Peyer's patch (tissue), 4 donors: ENCODE measurements around the gene DPEP3. TPM values are rescaled to one million over a fixed set of nuclear protein-coding genes. Genes with fewer than 3 reads are reported as not detected.
"Not testable (repeated sequence)": the region's sequence is repeated elsewhere in the genome, so short reads cannot be mapped to it uniquely, and the experiment has no call there.

Experiments used
- DNase-seq, 3 donors: peaks; one replicate each; pipeline ENCODE4 v3.0.0-alpha.2; 2017 to 2019
- H3K27ac ChIP-seq, 4 donors: fragments of 200-600 bp; sonication (generic); one replicate each; pipeline ENCODE4 v1.5.1; 2016 to 2019
- H3K27me3 ChIP-seq, 2 donors: fragments of 200-600 bp; sonication (generic); one replicate each; pipeline ENCODE4 v1.5.1; 2019
- H3K36me3 ChIP-seq, 3 donors: fragments of 200-600 bp; sonication (generic); one replicate each; pipeline ENCODE4 v1.5.1; 2016 to 2019
- H3K4me1 ChIP-seq, 4 donors: fragments of 200-600 bp; sonication (generic); one replicate each; pipeline ENCODE4 v1.5.1; 2016 to 2019
- H3K4me3 ChIP-seq, 4 donors: fragments of 200-600 bp; sonication (generic); 1 replicate in 3 of 4; 2 replicates in 1 of 4; pipeline ENCODE4 v1.5.1; 2016 to 2019; ENCODE audit warnings: mild to moderate bottlenecking in 1 of 4
- H3K9me3 ChIP-seq, 4 donors: fragments of 200-600 bp; sonication (generic); one replicate each; pipeline ENCODE4 v1.5.1; 2016 to 2019; ENCODE audit warnings: mild to moderate bottlenecking in 1 of 4
- POLR2A ChIP-seq, 2 donors: fragments of 450-650 bp; IDR thresholded peaks; one replicate each; pipeline ENCODE4 v1.5.1; 2017; ENCODE audit warnings: antibody characterized with exemption in 2 of 2, mild to moderate bottlenecking in 2 of 2, moderate library complexity in 2 of 2
- total RNA-seq, 4 donors: library from RNA; depleted of rRNA; stranded (reverse); fragments of >200 nt; gene quantifications; one replicate each; pipeline ENCODE4 v1.1.0, GENCODE V29; 2016
- TF ChIP-seq, protein P1 (sequence below), 6 experiments: fragments of 450-650 bp in 4 of 6; fragments of 200-600 bp in 2 of 6; sonication (generic) in 1 of 6; IDR thresholded peaks; one replicate each; pipeline ENCODE4 v1.5.1; 2017 to 2019; ENCODE audit warnings: antibody characterized with exemption in 6 of 6, mild to moderate bottlenecking in 3 of 6, moderate library complexity in 1 of 6

DPEP3 gene
- total RNA-seq, 4 donors from 2014 or later = not detected

DNA sequence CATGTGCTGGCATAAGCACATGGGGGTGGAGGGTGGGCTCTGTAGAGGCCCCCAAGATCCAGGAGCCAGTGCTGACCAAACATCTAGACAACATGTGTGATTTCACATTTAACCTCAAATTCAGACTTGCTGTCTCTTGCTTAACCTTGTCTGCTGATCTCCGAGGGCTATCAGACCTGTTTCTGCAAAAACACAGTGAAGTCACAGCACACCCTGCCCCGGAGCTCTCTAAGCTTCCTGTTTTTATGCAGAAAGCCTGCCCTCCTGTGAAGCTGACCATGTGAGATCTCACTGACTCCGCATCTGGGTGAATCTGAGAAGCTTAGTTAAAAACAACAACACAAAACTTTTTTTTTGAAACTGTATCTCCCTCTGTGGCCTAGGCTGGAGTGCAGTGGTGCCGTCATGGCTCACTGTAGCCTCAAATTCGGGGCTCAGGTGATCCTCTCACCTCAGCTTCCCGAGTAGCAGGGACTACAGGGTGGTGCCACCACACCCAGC lies 25.5 kb upstream of the DPEP3 start:
- Histone ChIP-seq H3K27ac (peak overlapping the region; percentile 66 to 85 (median 74)), H3K9me3 (no peaks in the 10 kb centered on the region), H3K27me3 (no peaks in the 10 kb centered on the region), H3K4me3 (no peak overlapping the region), H3K36me3 (no peaks in the 10 kb centered on the region), H3K4me1 (peaks cover 0 to 18% (median 3%) of the 10 kb centered on the region in 4 donors)
- DNase-seq = peak in 2 of 3 donors; percentile 78 to 88
- TF ChIP-seq POLR2A (IDR thresholded peaks at IDR 0.05) = no peak
- TF ChIP-seq, protein P1, sequence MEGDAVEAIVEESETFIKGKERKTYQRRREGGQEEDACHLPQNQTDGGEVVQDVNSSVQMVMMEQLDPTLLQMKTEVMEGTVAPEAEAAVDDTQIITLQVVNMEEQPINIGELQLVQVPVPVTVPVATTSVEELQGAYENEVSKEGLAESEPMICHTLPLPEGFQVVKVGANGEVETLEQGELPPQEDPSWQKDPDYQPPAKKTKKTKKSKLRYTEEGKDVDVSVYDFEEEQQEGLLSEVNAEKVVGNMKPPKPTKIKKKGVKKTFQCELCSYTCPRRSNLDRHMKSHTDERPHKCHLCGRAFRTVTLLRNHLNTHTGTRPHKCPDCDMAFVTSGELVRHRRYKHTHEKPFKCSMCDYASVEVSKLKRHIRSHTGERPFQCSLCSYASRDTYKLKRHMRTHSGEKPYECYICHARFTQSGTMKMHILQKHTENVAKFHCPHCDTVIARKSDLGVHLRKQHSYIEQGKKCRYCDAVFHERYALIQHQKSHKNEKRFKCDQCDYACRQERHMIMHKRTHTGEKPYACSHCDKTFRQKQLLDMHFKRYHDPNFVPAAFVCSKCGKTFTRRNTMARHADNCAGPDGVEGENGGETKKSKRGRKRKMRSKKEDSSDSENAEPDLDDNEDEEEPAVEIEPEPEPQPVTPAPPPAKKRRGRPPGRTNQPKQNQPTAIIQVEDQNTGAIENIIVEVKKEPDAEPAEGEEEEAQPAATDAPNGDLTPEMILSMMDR (IDR thresholded peaks at IDR 0.05) = no peak

DNA sequence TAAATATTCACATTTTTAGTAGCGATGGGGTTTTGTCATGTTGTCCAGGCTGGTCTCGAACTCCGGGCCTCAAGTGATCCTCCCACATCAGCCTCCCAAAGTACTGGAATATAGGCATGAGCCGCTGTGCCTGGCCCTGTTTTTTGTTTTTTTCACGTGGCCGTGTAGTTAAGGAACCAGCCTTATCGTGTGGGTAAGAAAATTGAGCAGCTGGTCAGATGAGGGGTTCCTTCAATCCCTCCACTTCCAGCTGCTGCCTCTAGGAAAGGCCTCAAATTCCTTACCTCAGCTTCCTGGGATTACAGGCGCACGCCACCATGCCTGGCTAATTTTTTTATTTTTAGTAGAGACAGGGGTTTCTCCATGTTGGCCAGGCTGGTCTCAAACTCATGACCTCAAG lies 24.9 kb upstream of the DPEP3 start:
- no peak for DNase-seq
- no peaks in the 10 kb centered on the region for H3K27me3 ChIP-seq
- H3K36me3 ChIP-seq = no peaks in the 10 kb centered on the region
- H3K4me1 ChIP-seq = peaks cover 0 to 24% (median 3%) of the 10 kb centered on the region in 4 donors
- H3K27ac ChIP-seq = peak overlapping the region; percentile 66 to 85 (median 74)
- no peak overlapping the region for H3K4me3 ChIP-seq
- no peak for TF ChIP-seq POLR2A (IDR thresholded peaks at IDR 0.05)
- TF ChIP-seq, protein P1 (IDR thresholded peaks at IDR 0.05) = no peak
- no peaks in the 10 kb centered on the region for H3K9me3 ChIP-seq

DNA sequence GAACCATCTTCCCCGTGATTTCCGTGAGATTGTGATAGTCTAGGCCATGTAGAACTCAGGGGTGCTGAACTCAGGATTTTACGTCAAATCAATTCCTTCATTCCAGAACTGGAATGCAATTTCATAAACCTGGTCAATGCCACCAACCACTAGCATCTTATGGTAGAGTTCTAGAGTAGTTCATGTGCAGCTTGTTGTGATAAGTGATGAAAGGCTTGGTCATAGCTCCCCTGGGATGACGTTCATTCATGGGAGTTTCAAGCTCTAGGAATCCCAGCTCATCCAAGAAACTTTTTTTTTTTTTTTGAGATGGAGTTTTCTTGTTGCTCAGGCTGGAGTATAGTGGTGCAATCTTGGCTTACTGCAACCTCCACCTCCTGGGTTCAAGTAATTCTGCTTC lies 22.7 kb upstream of the DPEP3 start:
- TF ChIP-seq, protein P1 (IDR thresholded peaks at IDR 0.05) = no peak
- TF ChIP-seq POLR2A (IDR thresholded peaks at IDR 0.05) = no peak
- Histone ChIP-seq H3K36me3 (no peaks in the 10 kb centered on the region), H3K4me3 (no peak overlapping the region), H3K4me1 (peaks cover 0 to 29% (median 4%) of the 10 kb centered on the region in 4 donors), H3K27ac (no peak overlapping the region), H3K9me3 (no peaks in the 10 kb centered on the region), H3K27me3 (no peaks in the 10 kb centered on the region)
- no peak for DNase-seq

DNA sequence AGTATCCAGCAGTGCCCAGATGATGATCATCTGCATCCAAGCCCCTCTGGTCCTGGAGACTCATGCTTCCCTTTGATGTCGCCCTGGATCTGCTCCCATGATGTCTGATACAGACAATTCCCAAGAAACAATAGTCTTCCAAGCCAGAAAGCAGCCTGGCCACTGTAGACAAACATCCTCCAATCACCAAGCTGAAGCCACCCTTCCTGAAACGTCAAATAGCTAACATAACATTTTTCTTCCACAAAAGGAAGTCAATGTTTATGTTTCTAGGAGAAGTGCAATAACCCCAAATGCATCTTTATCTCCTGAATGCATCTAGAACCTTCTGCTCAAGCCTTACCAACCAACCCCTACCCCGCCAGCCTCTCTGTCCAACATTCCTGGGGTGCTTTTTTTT lies 20.2 kb upstream of the DPEP3 start:
- H3K36me3 ChIP-seq = no peaks in the 10 kb centered on the region
- H3K27ac ChIP-seq = peak overlapping the region; percentile 70 to 84 (median 74)
- no peaks in the 10 kb centered on the region for H3K27me3 ChIP-seq
- H3K4me1 ChIP-seq = peaks cover 0 to 19% (median 5%) of the 10 kb centered on the region in 4 donors
- H3K9me3 ChIP-seq = no peaks in the 10 kb centered on the region
- TF ChIP-seq, protein P1 (IDR thresholded peaks at IDR 0.05) = no peak
- TF ChIP-seq POLR2A (IDR thresholded peaks at IDR 0.05) = no peak
- DNase-seq = peak in 1 of 3 donors; percentile 37
- H3K4me3 ChIP-seq = peak overlapping the region in 1 of 4 donors; percentile 4

DNA sequence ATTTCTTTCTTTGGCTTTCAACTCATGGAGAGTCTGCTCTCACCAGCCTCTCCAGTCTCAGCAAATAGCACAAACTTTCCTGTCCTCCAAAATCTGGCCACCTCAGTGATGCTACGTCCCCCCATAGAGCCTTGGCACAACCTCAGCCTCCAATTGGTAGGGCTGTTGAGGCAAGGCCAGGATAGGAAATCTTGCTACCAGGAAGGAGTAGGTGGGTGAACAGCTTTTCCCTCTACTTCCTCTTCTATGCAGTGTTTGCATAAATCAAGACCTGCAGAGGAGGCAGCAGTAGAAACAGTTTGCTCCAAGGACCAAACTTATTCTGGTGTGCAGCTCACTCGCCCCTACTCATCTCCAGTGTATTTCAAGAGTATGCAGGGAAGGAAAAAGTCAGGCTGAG lies 19.7 kb upstream of the DPEP3 start:
- Histone ChIP-seq H3K4me1 (peaks cover 0 to 19% (median 4%) of the 10 kb centered on the region in 4 donors), H3K9me3 (no peaks in the 10 kb centered on the region), H3K27ac (peak overlapping the region; percentile 70 to 84 (median 74)), H3K27me3 (no peaks in the 10 kb centered on the region), H3K36me3 (no peaks in the 10 kb centered on the region), H3K4me3 (peak overlapping the region in 1 of 4 donors; percentile 47)
- TF ChIP-seq POLR2A (IDR thresholded peaks at IDR 0.05) = no peak
- TF ChIP-seq, protein P1 (IDR thresholded peaks at IDR 0.05) = no peak
- DNase-seq = no peak

DNA sequence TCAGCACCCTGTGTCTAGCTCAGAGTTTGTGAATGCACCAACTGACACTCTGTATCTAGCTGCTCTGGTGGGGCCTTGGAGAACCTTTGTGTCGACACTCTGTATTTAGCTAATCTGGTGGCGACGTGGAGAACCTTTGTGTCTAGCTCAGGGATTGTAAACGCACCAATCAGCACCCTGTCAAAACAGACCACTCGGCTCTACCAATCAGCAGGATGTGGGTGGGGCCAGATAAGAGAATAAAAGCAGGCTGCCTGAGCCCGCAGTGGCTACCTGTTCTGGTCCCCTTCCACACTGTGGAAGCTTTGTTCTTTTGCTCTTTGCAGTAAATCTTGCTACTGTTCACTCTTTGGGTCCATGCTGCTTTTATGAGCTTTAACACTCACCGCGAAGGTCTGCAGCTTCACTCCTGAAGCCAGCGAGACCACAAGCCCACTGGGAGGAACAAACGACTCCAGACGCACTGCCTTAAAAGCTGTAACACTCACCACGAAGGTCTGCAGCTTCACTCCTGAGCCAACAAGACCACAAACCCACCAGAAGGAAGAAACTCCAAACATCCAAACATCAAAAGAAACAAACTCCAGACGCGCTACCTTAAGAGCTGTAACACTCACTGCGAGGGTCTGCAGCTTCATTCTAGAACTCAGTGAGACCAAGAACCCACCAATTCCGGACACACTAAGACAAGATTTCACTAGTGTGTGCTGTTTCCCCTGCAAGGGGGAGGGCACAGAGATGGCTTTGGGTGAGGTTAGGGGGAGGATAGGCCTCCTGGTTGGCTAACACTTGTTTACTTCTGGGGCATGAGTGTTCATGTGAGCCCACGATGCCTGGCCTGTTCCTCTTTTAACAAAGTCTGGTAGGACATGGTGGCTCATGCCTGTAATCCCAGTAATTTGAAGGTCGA lies 18.7 kb upstream of the DPEP3 start, which contains the start of gene DPEP2:
Gene DPEP2 (minus strand): TSS at position 706 of the 910 bp plus-strand sequence. CDS start 6,272 bp downstream, outside the sequence.
- Histone ChIP-seq H3K27ac (peak within 1 kb of the TSS; percentile 70 to 84 (median 74)), H3K4me1 (peaks cover 0 to 19% (median 4%) of the 10 kb centered on the region in 4 donors), H3K4me3 (peak within 1 kb of the TSS; percentile 24 to 47 (median 28))
- H3K9me3 ChIP-seq, H3K27me3 ChIP-seq, H3K36me3 ChIP-seq: not testable (repeated sequence)
- peak in 2 of 3 donors; percentile 78 to 84 for DNase-seq

DNA sequence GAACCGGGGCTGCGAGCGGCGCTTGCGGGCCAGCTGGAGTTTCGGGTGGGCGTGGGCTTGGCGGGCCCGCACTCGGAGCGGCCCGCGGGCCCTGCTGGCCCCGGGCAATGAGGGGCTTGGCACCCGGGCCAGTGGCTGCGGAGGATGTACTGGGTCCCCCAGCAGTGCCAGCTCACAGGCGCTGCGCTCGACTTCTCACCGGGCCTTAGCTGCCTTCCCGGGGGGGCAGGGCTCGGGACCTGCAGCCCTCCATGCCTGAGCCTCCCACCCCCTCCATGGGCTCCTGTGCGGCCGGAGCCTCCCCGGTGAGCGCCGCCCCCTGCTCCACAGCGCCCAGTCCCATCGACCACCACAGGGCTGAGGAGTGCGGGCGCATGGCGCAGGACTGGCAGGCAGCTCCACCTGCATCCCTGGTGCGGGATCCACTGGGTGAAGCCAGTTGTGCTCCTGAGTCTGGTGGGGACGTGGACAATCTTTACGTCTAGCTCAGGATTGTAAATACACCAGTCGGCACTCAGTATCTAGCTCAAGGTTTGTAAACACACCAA lies 18.0 kb upstream of the DPEP3 start:
- not testable (repeated sequence) for DNase-seq, H3K27me3 ChIP-seq, H3K36me3 ChIP-seq, H3K9me3 ChIP-seq
- H3K27ac ChIP-seq = peak overlapping the region; percentile 70 to 84 (median 74)
- H3K4me3 ChIP-seq = peak overlapping the region in 3 of 4 donors; percentile 25 to 47 (median 32)
- H3K4me1 ChIP-seq = peaks cover 3 to 25% (median 7%) of the 10 kb centered on the region in 4 donors
